HepG2 (cell line): ENCODE measurements around the gene LUC7L. TPM values are rescaled to one million over a fixed set of nuclear protein-coding genes. Genes with fewer than 3 reads are reported as not detected.
A peak's percentile ranks its signal among the peaks of the same experiment; 100 is the strongest.

Source experiments
- ATRX ChIP-seq: sonication (generic); formaldehyde crosslinking; IDR thresholded peaks from 2 replicates; pipeline ENCODE4 v1.4.0; 2020; ENCODE audit warnings: missing genetic modification reagents, borderline replicate concordance
- EEA1 ChIP-seq: sonication (generic); formaldehyde crosslinking; IDR thresholded peaks from 2 replicates; pipeline ENCODE4 v1.5.1; 2020; ENCODE audit warnings: mild to moderate bottlenecking, missing genetic modification reagents, borderline replicate concordance
- MNT ChIP-seq: fragments of 450-650 bp; IDR thresholded peaks from 2 replicates; pipeline ENCODE4 v1.6.1; 2016
- MTF2 ChIP-seq: sonication (generic); formaldehyde crosslinking; IDR thresholded peaks from 2 replicates; pipeline ENCODE4 v1.5.0; 2020; ENCODE audit warnings: missing genetic modification reagents, borderline replicate concordance
- NFATC3 ChIP-seq: sonication (generic); formaldehyde crosslinking; IDR thresholded peaks from 2 replicates; pipeline ENCODE4 v1.5.1; 2020; ENCODE audit warnings: mild to moderate bottlenecking, missing genetic modification reagents
- NPAS2 ChIP-seq: sonication (generic); formaldehyde crosslinking; IDR thresholded peaks from 2 replicates; pipeline ENCODE4 v1.8.0; 2022; ENCODE audit warnings: mild to moderate bottlenecking, missing genetic modification reagents, borderline replicate concordance
- TBX2 ChIP-seq: sonication (generic); formaldehyde crosslinking; IDR thresholded peaks from 2 replicates; pipeline ENCODE4 v1.5.0; 2020; ENCODE audit warnings: missing genetic modification reagents, mild to moderate bottlenecking, borderline replicate concordance
- XBP1 ChIP-seq: sonication (generic); formaldehyde crosslinking; IDR thresholded peaks from 2 replicates; pipeline ENCODE4 v1.5.0; 2020; ENCODE audit warnings: missing genetic modification reagents
- YEATS2 ChIP-seq: sonication (generic); formaldehyde crosslinking; IDR thresholded peaks from 2 replicates; pipeline ENCODE4 v1.4.0; 2020; ENCODE audit warnings: missing genetic modification reagents, borderline replicate concordance
- ZNF512 ChIP-seq: sonication (generic); formaldehyde crosslinking; IDR thresholded peaks from 2 replicates; pipeline ENCODE4 v1.4.0; 2020; ENCODE audit warnings: mild to moderate bottlenecking, missing genetic modification reagents
- ZNF552 ChIP-seq: sonication (generic); formaldehyde crosslinking; IDR thresholded peaks from 2 replicates; pipeline ENCODE4 v1.9.0; 2022; ENCODE audit warnings: missing genetic modification reagents, mild to moderate bottlenecking, borderline replicate concordance
- ZNF670 ChIP-seq: sonication (generic); formaldehyde crosslinking; IDR thresholded peaks from 2 replicates; pipeline ENCODE4 v1.8.0; 2022; ENCODE audit warnings: mild to moderate bottlenecking, missing genetic modification reagents, borderline replicate concordance
- ZNF841 ChIP-seq: sonication (generic); formaldehyde crosslinking; IDR thresholded peaks from 2 replicates; pipeline ENCODE4 v1.8.1; 2023; ENCODE audit warnings: missing genetic modification reagents, borderline replicate concordance
- polyA plus RNA-seq, 8 experiments: library from polyadenylated mRNA; depleted of rRNA in 3 of 8; stranded (reverse) in 7 of 8; unstranded in 1 of 8; fragments of >200 nt; fragmentation: Illumina TruSeq in 4 of 8; extraction: Trizol in 4 of 8; gene quantifications; 2 replicates each; pipeline versions ENCODE4 v1.2.1 to v1.2.3, GENCODE V29; 2011 to 2016; ENCODE audit warnings: low read depth in 4 of 8, missing spikeins in 1 of 8, mixed read lengths in 1 of 8; ENCODE audit not compliant: insufficient read depth in 1 of 8
- total RNA-seq, 5 experiments: library from RNA; depleted of rRNA; stranded (reverse); fragments of >200 nt; fragmentation: Illumina TruSeq; extraction: Trizol; gene quantifications; 2 replicates each; pipeline ENCODE4 v1.2.3, GENCODE V29; 2016; ENCODE audit warnings: low read depth in 1 of 5
- TF ChIP-seq, protein P1 (sequence below): conservative IDR thresholded peaks from 2 replicates; pipeline ENCODE4 v1.6.1; 2018; ENCODE audit warnings: missing genetic modification reagents
- TF ChIP-seq, protein P2 (sequence below): IDR thresholded peaks from 2 replicates; pipeline ENCODE4 v1.6.1; 2016; ENCODE audit warnings: mild to moderate bottlenecking
- TF ChIP-seq, protein P3 (sequence below): sonication (generic); formaldehyde crosslinking; IDR thresholded peaks from 2 replicates; pipeline ENCODE4 v1.5.0; 2020; ENCODE audit warnings: mild to moderate bottlenecking, missing genetic modification reagents
- TF ChIP-seq, protein P4 (sequence below): sonication (generic); formaldehyde crosslinking; IDR thresholded peaks from 2 replicates; pipeline ENCODE4 v1.5.1; 2020; ENCODE audit warnings: missing genetic modification reagents, mild to moderate bottlenecking, borderline replicate concordance

LUC7L gene
- total and polyA plus RNA-seq, 2 of the 13 experiments (the other 11 are each of a cell fraction or from before 2014, with no cell fraction given), result 48.7 to 56.9 TPM

DNA sequence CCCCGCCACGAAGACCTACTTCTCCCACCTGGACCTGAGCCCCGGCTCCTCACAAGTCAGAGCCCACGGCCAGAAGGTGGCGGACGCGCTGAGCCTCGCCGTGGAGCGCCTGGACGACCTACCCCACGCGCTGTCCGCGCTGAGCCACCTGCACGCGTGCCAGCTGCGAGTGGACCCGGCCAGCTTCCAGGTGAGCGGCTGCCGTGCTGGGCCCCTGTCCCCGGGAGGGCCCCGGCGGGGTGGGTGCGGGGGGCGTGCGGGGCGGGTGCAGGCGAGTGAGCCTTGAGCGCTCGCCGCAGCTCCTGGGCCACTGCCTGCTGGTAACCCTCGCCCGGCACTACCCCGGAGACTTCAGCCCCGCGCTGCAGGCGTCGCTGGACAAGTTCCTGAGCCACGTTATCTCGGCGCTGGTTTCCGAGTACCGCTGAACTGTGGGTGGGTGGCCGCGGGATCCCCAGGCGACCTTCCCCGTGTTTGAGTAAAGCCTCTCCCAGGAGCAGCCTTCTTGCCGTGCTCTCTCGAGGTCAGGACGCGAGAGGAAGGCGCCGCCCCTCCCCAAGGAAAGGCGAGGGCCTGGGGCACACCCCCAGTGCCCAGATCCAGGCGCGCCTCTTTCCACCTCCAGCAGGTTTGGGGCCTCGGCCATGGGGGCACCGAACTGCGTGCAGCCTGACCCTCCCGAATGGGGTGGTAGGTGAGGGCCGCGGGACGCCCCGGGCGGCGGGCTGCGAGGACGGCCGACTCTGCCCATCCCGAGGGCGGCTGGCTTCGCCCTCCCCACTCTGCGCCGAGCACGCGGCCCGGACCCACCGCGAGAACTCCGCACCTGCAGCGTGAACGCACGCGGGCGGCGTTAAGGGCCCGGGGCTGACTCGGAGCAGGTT lies 48.3 kb downstream of the LUC7L start (continued):
- TF ChIP-seq ZNF552 (peak; percentile 99), ZNF841 (peak; percentile 96), XBP1 (no peak; the same call in 1 of the 2 replicates), ZNF512 (no peak), MTF2 (CRISPR knock-in tag) (peak; percentile 99), NFATC3 (CRISPR knock-in tag) (peak; percentile 96; the same call in 1 of the 2 replicates), MNT (no peak), TBX2 (CRISPR knock-in tag) (peak; percentile 96), NPAS2 (CRISPR knock-in tag) (peak; percentile 95), ZNF670 (peak; percentile 44; the same call in 1 of the 2 replicates), ATRX (CRISPR knock-in tag) (no peak), YEATS2 (CRISPR knock-in tag) (peak; percentile 83; the same call in 1 of the 2 replicates), EEA1 (peak; percentile 99; the same call in 1 of the 2 replicates)
- TF ChIP-seq, protein P1, sequence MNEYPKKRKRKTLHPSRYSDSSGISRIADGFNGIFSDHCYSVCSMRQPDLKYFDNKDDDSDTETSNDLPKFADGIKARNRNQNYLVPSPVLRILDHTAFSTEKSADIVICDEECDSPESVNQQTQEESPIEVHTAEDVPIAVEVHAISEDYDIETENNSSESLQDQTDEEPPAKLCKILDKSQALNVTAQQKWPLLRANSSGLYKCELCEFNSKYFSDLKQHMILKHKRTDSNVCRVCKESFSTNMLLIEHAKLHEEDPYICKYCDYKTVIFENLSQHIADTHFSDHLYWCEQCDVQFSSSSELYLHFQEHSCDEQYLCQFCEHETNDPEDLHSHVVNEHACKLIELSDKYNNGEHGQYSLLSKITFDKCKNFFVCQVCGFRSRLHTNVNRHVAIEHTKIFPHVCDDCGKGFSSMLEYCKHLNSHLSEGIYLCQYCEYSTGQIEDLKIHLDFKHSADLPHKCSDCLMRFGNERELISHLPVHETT, result peak; percentile 88
- TF ChIP-seq, protein P2, sequence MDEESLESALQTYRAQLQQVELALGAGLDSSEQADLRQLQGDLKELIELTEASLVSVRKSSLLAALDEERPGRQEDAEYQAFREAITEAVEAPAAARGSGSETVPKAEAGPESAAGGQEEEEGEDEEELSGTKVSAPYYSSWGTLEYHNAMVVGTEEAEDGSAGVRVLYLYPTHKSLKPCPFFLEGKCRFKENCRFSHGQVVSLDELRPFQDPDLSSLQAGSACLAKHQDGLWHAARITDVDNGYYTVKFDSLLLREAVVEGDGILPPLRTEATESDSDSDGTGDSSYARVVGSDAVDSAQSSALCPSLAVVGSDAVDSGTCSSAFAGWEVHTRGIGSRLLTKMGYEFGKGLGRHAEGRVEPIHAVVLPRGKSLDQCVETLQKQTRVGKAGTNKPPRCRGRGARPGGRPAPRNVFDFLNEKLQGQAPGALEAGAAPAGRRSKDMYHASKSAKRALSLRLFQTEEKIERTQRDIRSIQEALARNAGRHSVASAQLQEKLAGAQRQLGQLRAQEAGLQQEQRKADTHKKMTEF (CRISPR knock-in tag), result peak; percentile 98; the same call in 1 of the 2 replicates
- TF ChIP-seq, protein P3, sequence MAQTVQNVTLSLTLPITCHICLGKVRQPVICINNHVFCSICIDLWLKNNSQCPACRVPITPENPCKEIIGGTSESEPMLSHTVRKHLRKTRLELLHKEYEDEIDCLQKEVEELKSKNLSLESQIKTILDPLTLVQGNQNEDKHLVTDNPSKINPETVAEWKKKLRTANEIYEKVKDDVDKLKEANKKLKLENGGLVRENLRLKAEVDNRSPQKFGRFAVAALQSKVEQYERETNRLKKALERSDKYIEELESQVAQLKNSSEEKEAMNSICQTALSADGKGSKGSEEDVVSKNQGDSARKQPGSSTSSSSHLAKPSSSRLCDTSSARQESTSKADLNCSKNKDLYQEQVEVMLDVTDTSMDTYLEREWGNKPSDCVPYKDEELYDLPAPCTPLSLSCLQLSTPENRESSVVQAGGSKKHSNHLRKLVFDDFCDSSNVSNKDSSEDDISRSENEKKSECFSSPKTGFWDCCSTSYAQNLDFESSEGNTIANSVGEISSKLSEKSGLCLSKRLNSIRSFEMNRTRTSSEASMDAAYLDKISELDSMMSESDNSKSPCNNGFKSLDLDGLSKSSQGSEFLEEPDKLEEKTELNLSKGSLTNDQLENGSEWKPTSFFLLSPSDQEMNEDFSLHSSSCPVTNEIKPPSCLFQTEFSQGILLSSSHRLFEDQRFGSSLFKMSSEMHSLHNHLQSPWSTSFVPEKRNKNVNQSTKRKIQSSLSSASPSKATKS (CRISPR knock-in tag), result peak; percentile 54; the same call in 1 of the 2 replicates
- TF ChIP-seq, protein P4, sequence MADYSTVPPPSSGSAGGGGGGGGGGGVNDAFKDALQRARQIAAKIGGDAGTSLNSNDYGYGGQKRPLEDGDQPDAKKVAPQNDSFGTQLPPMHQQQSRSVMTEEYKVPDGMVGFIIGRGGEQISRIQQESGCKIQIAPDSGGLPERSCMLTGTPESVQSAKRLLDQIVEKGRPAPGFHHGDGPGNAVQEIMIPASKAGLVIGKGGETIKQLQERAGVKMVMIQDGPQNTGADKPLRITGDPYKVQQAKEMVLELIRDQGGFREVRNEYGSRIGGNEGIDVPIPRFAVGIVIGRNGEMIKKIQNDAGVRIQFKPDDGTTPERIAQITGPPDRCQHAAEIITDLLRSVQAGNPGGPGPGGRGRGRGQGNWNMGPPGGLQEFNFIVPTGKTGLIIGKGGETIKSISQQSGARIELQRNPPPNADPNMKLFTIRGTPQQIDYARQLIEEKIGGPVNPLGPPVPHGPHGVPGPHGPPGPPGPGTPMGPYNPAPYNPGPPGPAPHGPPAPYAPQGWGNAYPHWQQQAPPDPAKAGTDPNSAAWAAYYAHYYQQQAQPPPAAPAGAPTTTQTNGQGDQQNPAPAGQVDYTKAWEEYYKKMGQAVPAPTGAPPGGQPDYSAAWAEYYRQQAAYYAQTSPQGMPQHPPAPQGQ (CRISPR knock-in tag), result no peak
